Hindlimb muscle (tissue), 1 donor: Measurements from ENCODE around the gene MDM2. TPM values are rescaled to one million over a fixed set of nuclear protein-coding genes. Genes with fewer than 3 reads are reported as not detected.
"Not testable (repeated sequence)": the region's sequence is repeated elsewhere in the genome, so short reads cannot be mapped to it uniquely, and the experiment has no call there.

Experiments used
- DNase-seq: peaks from one replicate; pipeline ENCODE4 v3.0.0-alpha.2; 2013
- polyA plus RNA-seq: library from polyadenylated mRNA; unstranded; fragments of 120-200 nt; gene quantifications from one replicate; pipeline ENCODE4 v1.2.1, GENCODE V29; 2013; ENCODE audit not compliant: insufficient read length

The MDM2 gene
- polyA plus RNA-seq, 1 donor = 40.7 TPM

GRCh38 chr12:68827895-68828671 lies 20.1 kb downstream of the MDM2 start:
- DNase-seq = no peak

GRCh38 chr12:68828672-68829068 lies 20.7 kb downstream of the MDM2 start:
- no peak for DNase-seq

GRCh38 chr12:68831272-68831671 lies 23.3 kb downstream of the MDM2 start:
- DNase-seq = no peak

- DNase-seq = no peak
Observed at GRCh38 chr12:68831751-68832503, 23.9 kb downstream of the MDM2 start.

- DNase-seq = no peak
Observed at GRCh38 chr12:68832504-68832867, 24.5 kb downstream of the MDM2 start.

GRCh38 chr12:68833508-68833907 lies 25.5 kb downstream of the MDM2 start:
- no peak for DNase-seq

- no peak for DNase-seq
Observed at GRCh38 chr12:68835333-68835908, 27.4 kb downstream of the MDM2 start.

- no peak for DNase-seq
Observed at GRCh38 chr12:68837215-68837614, 29.2 kb downstream of the MDM2 start.

GRCh38 chr12:68838046-68838886 lies 30.3 kb downstream of the MDM2 start:
- DNase-seq = no peak

- no peak for DNase-seq
Observed at GRCh38 chr12:68839183-68840147, 31.5 kb downstream of the MDM2 start.

GRCh38 chr12:68841175-68841574 lies 33.2 kb downstream of the MDM2 start:
- not testable (repeated sequence) for DNase-seq

GRCh38 chr12:68841717-68842116 lies 33.7 kb downstream of the MDM2 start:
- no peak for DNase-seq

- DNase-seq = no peak
Observed at GRCh38 chr12:68842123-68842522, 34.1 kb downstream of the MDM2 start.

- no peak for DNase-seq
Observed at GRCh38 chr12:68842784-68843567, 35.0 kb downstream of the MDM2 start.

- DNase-seq = no peak
Observed at GRCh38 chr12:68844318-68844745, 36.4 kb downstream of the MDM2 start.

- no peak for DNase-seq
Observed at GRCh38 chr12:68844788-68845695, 37.1 kb downstream of the MDM2 start.

GRCh38 chr12:68846811-68847210 lies 38.8 kb downstream of the MDM2 start:
- DNase-seq = no peak

- no peak for DNase-seq
Observed at GRCh38 chr12:68850390-68850789, 42.4 kb downstream of the MDM2 start.

- no peak for DNase-seq
Observed at GRCh38 chr12:68851592-68852306, 43.8 kb downstream of the MDM2 start.
